NK-92 treated with Interleukin-12 subunit alpha and Interleukin-12 subunit beta, amount 100 ng/mL, for 24 hours (cell line): ENCODE results near the gene CLEC10A.
"Not testable (repeated sequence)": the region's sequence is repeated elsewhere in the genome, so short reads cannot be mapped to it uniquely, and the experiment has no call there.

Source experiments
- DNase-seq: peaks from one replicate; lab custom pipeline; 2025; lab: John Stamatoyannopoulos, UW

The CLEC10A gene

GRCh38 chr17:7079581-7080455 is at the start of gene CLEC10A:
Gene CLEC10A, minus strand, starts transcription at chr17:7080251. Its CDS starts 1,439 bp downstream, at chr17:7078812.
- no peak for DNase-seq

GRCh38 chr17:7129311-7129710 is 49.3 kb upstream of the CLEC10A start:
- DNase-seq, result no peak

- DNase-seq, result no peak
Measured at GRCh38 chr17:7128160-7128559, 48.1 kb upstream of the CLEC10A start.

- not testable (repeated sequence) for DNase-seq
Measured at GRCh38 chr17:7127501-7127900, 47.5 kb upstream of the CLEC10A start.

GRCh38 chr17:7126386-7126785 is 46.3 kb upstream of the CLEC10A start:
- DNase-seq, result not testable (repeated sequence)

- no peak for DNase-seq
Measured at GRCh38 chr17:7124923-7125322, 44.9 kb upstream of the CLEC10A start.

GRCh38 chr17:7123844-7124243 is 43.8 kb upstream of the CLEC10A start:
- DNase-seq, result no peak

GRCh38 chr17:7122381-7122780 is 42.3 kb upstream of the CLEC10A start:
- DNase-seq, result no peak

GRCh38 chr17:7120635-7121034 is 40.6 kb upstream of the CLEC10A start:
- DNase-seq, result not testable (repeated sequence)

- DNase-seq, result no peak
Measured at GRCh38 chr17:7120123-7120522, 40.1 kb upstream of the CLEC10A start.

GRCh38 chr17:7119314-7119713 is 39.3 kb upstream of the CLEC10A start:
- no peak for DNase-seq

- no peak for DNase-seq
Measured at GRCh38 chr17:7114875-7115614, 35.0 kb upstream of the CLEC10A start.

GRCh38 chr17:7114241-7114874 is 34.3 kb upstream of the CLEC10A start, which contains the start of gene ASGR2:
Gene ASGR2, minus strand, starts transcription at chr17:7114822. Its CDS starts 582 bp downstream, at chr17:7114240.
- DNase-seq, result no peak

GRCh38 chr17:7113273-7114071 is 33.4 kb upstream of the CLEC10A start:
- DNase-seq, result no peak

GRCh38 chr17:7112510-7113108 is 32.6 kb upstream of the CLEC10A start:
- no peak for DNase-seq

- no peak for DNase-seq
Measured at GRCh38 chr17:7111784-7112509, 31.9 kb upstream of the CLEC10A start.

GRCh38 chr17:7110617-7111306 is 30.7 kb upstream of the CLEC10A start:
- DNase-seq, result no peak

- no peak for DNase-seq
Measured at GRCh38 chr17:7109461-7110322, 29.6 kb upstream of the CLEC10A start.

GRCh38 chr17:7108981-7109380 is 28.9 kb upstream of the CLEC10A start:
- DNase-seq, result no peak
